OCI-LY7 (cell line): ENCODE results near the gene NRAS.

Experiments
- EZH2phosphoT487 ChIP-seq: fragments of 200-600 bp; sonication (generic); IDR thresholded peaks from 2 replicates; pipeline ENCODE4 v1.6.1; 2018; ENCODE audit warnings: low read depth, borderline replicate concordance, mild to moderate bottlenecking, mixed run types, antibody characterized with exemption, low read length, moderate library complexity, mixed read lengths
- TF ChIP-seq, protein P1 (sequence below): fragments of 200-600 bp; sonication (generic); conservative IDR thresholded peaks from 2 replicates; pipeline ENCODE4 v1.5.1; 2014; ENCODE audit warnings: mild to moderate bottlenecking, antibody characterized with exemption, low read length, moderate library complexity, mixed read lengths

- TF ChIP-seq, protein P1, sequence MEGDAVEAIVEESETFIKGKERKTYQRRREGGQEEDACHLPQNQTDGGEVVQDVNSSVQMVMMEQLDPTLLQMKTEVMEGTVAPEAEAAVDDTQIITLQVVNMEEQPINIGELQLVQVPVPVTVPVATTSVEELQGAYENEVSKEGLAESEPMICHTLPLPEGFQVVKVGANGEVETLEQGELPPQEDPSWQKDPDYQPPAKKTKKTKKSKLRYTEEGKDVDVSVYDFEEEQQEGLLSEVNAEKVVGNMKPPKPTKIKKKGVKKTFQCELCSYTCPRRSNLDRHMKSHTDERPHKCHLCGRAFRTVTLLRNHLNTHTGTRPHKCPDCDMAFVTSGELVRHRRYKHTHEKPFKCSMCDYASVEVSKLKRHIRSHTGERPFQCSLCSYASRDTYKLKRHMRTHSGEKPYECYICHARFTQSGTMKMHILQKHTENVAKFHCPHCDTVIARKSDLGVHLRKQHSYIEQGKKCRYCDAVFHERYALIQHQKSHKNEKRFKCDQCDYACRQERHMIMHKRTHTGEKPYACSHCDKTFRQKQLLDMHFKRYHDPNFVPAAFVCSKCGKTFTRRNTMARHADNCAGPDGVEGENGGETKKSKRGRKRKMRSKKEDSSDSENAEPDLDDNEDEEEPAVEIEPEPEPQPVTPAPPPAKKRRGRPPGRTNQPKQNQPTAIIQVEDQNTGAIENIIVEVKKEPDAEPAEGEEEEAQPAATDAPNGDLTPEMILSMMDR, result no peak
- TF ChIP-seq EZH2phosphoT487, result no peak
Observed at GRCh38 chr1:114719424-114719787, 2.8 kb upstream of the NRAS start.
